HCT116 (cell line): ENCODE measurements around the gene MIR17HG. TPM values are rescaled to one million over a fixed set of nuclear protein-coding genes. Genes with fewer than 3 reads are reported as not detected.

Source experiments
- ATAC-seq: fragments of 200-7000 bp; cut with Tn5 transposase; 2 replicates; pipeline ENCODE4 v1.9.1; 2020; ENCODE audit warnings: mild to moderate bottlenecking, moderate library complexity
- BruUV-seq: library from RNA; stranded (reverse); fragments of 400-500 nt; replicated peaks from 2 replicates; lab custom pipeline; 2021; lab: Mats Ljungman, UMichigan
- CTCF ChIA-PET: fragments of 300-600 bp; sonication (Branson Sonifier 250); formaldehyde crosslinking; loops from one replicate; lab custom pipeline; 2021; ENCODE audit warnings: antibody characterized with exemption; lab: Charles Lee
- POLR2A ChIA-PET: fragments of 300-600, 350-600 bp; sonication (Branson Sonifier 250); formaldehyde crosslinking; loops from one replicate; lab custom pipeline; 2021; ENCODE audit warnings: antibody characterized with exemption; lab: Charles Lee
- RAD21 ChIA-PET, 2 experiments: fragments of 300-600 bp; sonication (Branson Sonifier 250); formaldehyde crosslinking; loops; one replicate each; lab custom pipeline; 2023; ENCODE audit warnings: low total read pairs in 2 of 2; ENCODE audit not compliant: uncharacterized antibody in 2 of 2, unreplicated experiment in 2 of 2, low non-redundant PET in 1 of 2; lab: Charles Lee
- DNase-seq: peaks from one replicate; pipeline ENCODE4 v3.0.0-alpha.2; 2010; ENCODE audit warnings: low read depth, low spot score
- H2AFZ ChIP-seq: fragments of 200-600 bp; shearing (Covaris generic), sonication (generic); 2 replicates; pipeline ENCODE4 v1.6.1; 2017; ENCODE audit warnings: low read depth, mixed run types, mixed read lengths, antibody characterized with exemption, low read length; ENCODE audit not compliant: poor library complexity, severe bottlenecking
- H3K27ac ChIP-seq: 2 replicates; pipeline ENCODE4 v1.5.1; 2012; ENCODE audit warnings: low read depth, low read length
- H3K27me3 ChIP-seq: fragments of 200-600 bp; sonication (generic); 2 replicates; pipeline ENCODE4 v1.6.1; 2016; ENCODE audit warnings: mixed run types, low read length, mixed read lengths; ENCODE audit not compliant: insufficient read depth
- H3K36me3 ChIP-seq, 2 experiments: fragments of 200-500 bp in 1 of 2; fragments of 200-600 bp in 1 of 2; sonication (Bioruptor generic) in 1 of 2; sonication (generic) in 1 of 2; 2 replicates each; pipeline versions ENCODE4 v1.5.1 to v1.6.1; 2014 to 2016; ENCODE audit warnings: low read length in 2 of 2, inconsistent platforms in 1 of 2, mixed read lengths in 1 of 2, mixed run types in 1 of 2; ENCODE audit not compliant: insufficient read depth in 2 of 2, control insufficient read depth in 1 of 2
- H3K4me1 ChIP-seq, 2 experiments: fragments of 200-600 bp in 1 of 2; sonication (generic) in 1 of 2; 2 replicates each; pipeline versions ENCODE4 v1.5.1 to v1.6.1; 2012 to 2017; ENCODE audit warnings: low read length in 2 of 2, inconsistent platforms in 1 of 2, mild to moderate bottlenecking in 1 of 2, mixed read lengths in 1 of 2, mixed run types in 1 of 2, moderate library complexity in 1 of 2; ENCODE audit not compliant: insufficient read depth in 2 of 2, control insufficient read depth in 1 of 2
- H3K4me2 ChIP-seq: fragments of 200-600 bp; sonication (generic); 2 replicates; pipeline ENCODE4 v1.6.1; 2017; ENCODE audit warnings: mixed run types, low read length, mixed read lengths
- H3K4me3 ChIP-seq, 2 experiments: fragments of 200-600 bp in 1 of 2; sonication (generic) in 1 of 2; replicated peaks in 1 of 2; 2 replicates each; pipeline ENCODE4 v1.5.1; 2011 to 2016; ENCODE audit warnings: low read length in 2 of 2, control low read depth in 1 of 2, low read depth in 1 of 2, mild to moderate bottlenecking in 1 of 2, mixed read lengths in 1 of 2, mixed run types in 1 of 2
- H3K79me2 ChIP-seq: fragments of 200-600 bp; sonication (generic); 2 replicates; pipeline ENCODE4 v1.6.1; 2017; ENCODE audit warnings: mild to moderate bottlenecking, mixed run types, low read length, moderate library complexity, mixed read lengths; ENCODE audit not compliant: insufficient read depth
- H3K9ac ChIP-seq: fragments of 200-600 bp; sonication (generic); 2 replicates; pipeline ENCODE4 v1.6.1; 2016; ENCODE audit warnings: low read length, mixed read lengths
- H3K9me2 ChIP-seq: fragments of 200-600 bp; sonication (generic), shearing (Covaris generic); 2 replicates; pipeline ENCODE4 v1.6.1; 2017; ENCODE audit warnings: mixed run types, mild to moderate bottlenecking, moderate library complexity; ENCODE audit not compliant: insufficient read depth
- H3K9me3 ChIP-seq, 2 experiments: fragments of 200-500 bp in 1 of 2; fragments of 200-600 bp in 1 of 2; sonication (Bioruptor generic) in 1 of 2; sonication (generic) in 1 of 2; 2 replicates each; pipeline ENCODE4 v1.6.1; 2014 to 2017; ENCODE audit warnings: low read length in 2 of 2, mixed read lengths in 2 of 2, inconsistent platforms in 1 of 2, low read depth in 1 of 2, mild to moderate bottlenecking in 1 of 2, mixed run types in 1 of 2, moderate library complexity in 1 of 2; ENCODE audit not compliant: control insufficient read depth in 1 of 2, insufficient read depth in 1 of 2
- H4K20me1 ChIP-seq: fragments of 200-600 bp; sonication (generic), shearing (Covaris generic); 2 replicates; pipeline ENCODE4 v1.6.1; 2017; ENCODE audit warnings: mixed run types, mild to moderate bottlenecking, moderate library complexity; ENCODE audit not compliant: insufficient read depth
- CEBPB ChIP-seq: IDR thresholded peaks from 2 replicates; pipeline ENCODE4 v1.6.1; 2012; ENCODE audit warnings: low read depth
- EGR1 ChIP-seq: IDR thresholded peaks from 2 replicates; pipeline ENCODE4 v1.6.1; 2012; ENCODE audit warnings: low read depth
- EZH2phosphoT487 ChIP-seq: fragments of 200-600 bp; IDR thresholded peaks from 2 replicates; pipeline ENCODE4 v1.6.1; 2018; ENCODE audit warnings: antibody characterized with exemption, borderline replicate concordance
- FOSL1 ChIP-seq: IDR thresholded peaks from 2 replicates; pipeline ENCODE4 v1.6.1; 2012; ENCODE audit warnings: low read depth
- POLR2A ChIP-seq: IDR thresholded peaks from 2 replicates; pipeline ENCODE4 v1.7.0; 2011; ENCODE audit warnings: borderline replicate concordance; ENCODE audit not compliant: insufficient read depth, insufficient read length; ENCODE audit errors: extremely low read depth
- SIN3A ChIP-seq: IDR thresholded peaks from 2 replicates; pipeline ENCODE4 v1.6.1; 2012; ENCODE audit warnings: low read depth
- SP1 ChIP-seq: IDR thresholded peaks from 2 replicates; pipeline ENCODE4 v1.6.1; 2012; ENCODE audit warnings: low read depth
- TCF7L2 ChIP-seq: IDR thresholded peaks from 2 replicates; pipeline ENCODE4 v1.7.0; 2011; ENCODE audit warnings: borderline replicate concordance, inconsistent platforms; ENCODE audit not compliant: insufficient read depth, insufficient read length; ENCODE audit errors: extremely low read depth
- YY1 ChIP-seq: IDR thresholded peaks from 2 replicates; pipeline ENCODE4 v1.6.1; 2011; ENCODE audit warnings: low read length, low read depth, moderate library complexity, mild to moderate bottlenecking; ENCODE audit not compliant: insufficient replicate concordance; ENCODE audit errors: extremely low read depth
- ZNF274 ChIP-seq: fragments of 200-500 bp; sonication (Bioruptor generic); IDR thresholded peaks from 2 replicates; pipeline ENCODE4 v1.6.1; 2014; ENCODE audit warnings: mild to moderate bottlenecking, low read depth, low read length, inconsistent platforms
- intact Hi-C: fragments of 100-400 bp; cut with micrococcal nuclease; formaldehyde crosslinking; loops from 2 replicates; pipeline ENCODE4 v1.10.0; 2022
- total RNA-seq: library from RNA; stranded (reverse); gene quantifications from one replicate; pipeline ENCODE4 v1.2.1, GENCODE V29; 2021; ENCODE audit not compliant: unreplicated experiment
- TF ChIP-seq, protein P1 (sequence below), 3 experiments: fragments of 200-600 bp in 1 of 3; sonication (generic) in 1 of 3; IDR thresholded peaks in 2 of 3; conservative IDR thresholded peaks in 1 of 3; 2 replicates each; pipeline ENCODE4 v1.5.1; 2012 to 2017; ENCODE audit warnings: low read depth in 2 of 3, low read length in 2 of 3, antibody characterized with exemption in 1 of 3, borderline replicate concordance in 1 of 3, control low read depth in 1 of 3, mild to moderate bottlenecking in 1 of 3, mixed read lengths in 1 of 3, mixed run types in 1 of 3, moderate library complexity in 1 of 3; ENCODE audit not compliant: insufficient read depth in 1 of 3
- TF ChIP-seq, protein P2 (sequence below): IDR thresholded peaks from 2 replicates; pipeline ENCODE4 v1.6.1; 2012; ENCODE audit warnings: low read depth
- TF ChIP-seq, protein P3 (sequence below): IDR thresholded peaks from 2 replicates; pipeline ENCODE4 v1.6.1; 2012

Gene MIR17HG
- total RNA-seq, 1 experiment from 2014 or later, result 10.3 TPM

DNA sequence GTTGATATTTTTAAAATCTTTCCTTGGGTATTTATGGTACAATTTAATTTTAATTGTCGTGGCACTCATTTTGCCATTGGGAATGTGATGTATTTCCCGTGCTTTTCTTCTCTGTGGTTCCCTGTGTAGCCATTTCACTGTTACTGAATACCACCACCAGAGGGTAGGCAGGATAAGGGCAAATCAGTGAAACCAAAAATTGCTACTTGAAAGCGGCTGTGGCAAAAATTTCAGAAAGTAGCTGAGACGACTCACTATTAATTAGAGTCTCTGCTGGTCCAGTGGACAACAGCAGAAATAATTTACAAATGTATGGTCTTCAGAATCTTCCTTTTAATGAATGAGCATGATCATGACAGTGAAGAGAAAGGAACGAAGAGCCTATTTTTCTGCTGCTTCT is 34.4 kb upstream of the MIR17HG start:
- Histone ChIP-seq H3K4me1 (no peaks in the 10 kb centered on the region), H3K79me2 (no peaks in the 10 kb centered on the region), H3K9me2 (no peaks in the 10 kb centered on the region), H3K4me2 (no peak overlapping the region), H3K36me3 (no peaks in the 10 kb centered on the region), H3K27me3 (peaks cover 40% of the 10 kb centered on the region), H3K9ac (no peak overlapping the region), H3K9me3 (no peaks in the 10 kb centered on the region), H4K20me1 (no peaks in the 10 kb centered on the region; the same call in 1 of the 2 replicates), H2AFZ (no peak overlapping the region), H3K4me3 (no peak overlapping the region), H3K27ac (no peak overlapping the region)
- ATAC-seq (peak; percentile 58; the same call in 1 of the 2 replicates), DNase-seq (no peak)
- no peak for TF ChIP-seq POLR2A
- TF ChIP-seq, protein P1, sequence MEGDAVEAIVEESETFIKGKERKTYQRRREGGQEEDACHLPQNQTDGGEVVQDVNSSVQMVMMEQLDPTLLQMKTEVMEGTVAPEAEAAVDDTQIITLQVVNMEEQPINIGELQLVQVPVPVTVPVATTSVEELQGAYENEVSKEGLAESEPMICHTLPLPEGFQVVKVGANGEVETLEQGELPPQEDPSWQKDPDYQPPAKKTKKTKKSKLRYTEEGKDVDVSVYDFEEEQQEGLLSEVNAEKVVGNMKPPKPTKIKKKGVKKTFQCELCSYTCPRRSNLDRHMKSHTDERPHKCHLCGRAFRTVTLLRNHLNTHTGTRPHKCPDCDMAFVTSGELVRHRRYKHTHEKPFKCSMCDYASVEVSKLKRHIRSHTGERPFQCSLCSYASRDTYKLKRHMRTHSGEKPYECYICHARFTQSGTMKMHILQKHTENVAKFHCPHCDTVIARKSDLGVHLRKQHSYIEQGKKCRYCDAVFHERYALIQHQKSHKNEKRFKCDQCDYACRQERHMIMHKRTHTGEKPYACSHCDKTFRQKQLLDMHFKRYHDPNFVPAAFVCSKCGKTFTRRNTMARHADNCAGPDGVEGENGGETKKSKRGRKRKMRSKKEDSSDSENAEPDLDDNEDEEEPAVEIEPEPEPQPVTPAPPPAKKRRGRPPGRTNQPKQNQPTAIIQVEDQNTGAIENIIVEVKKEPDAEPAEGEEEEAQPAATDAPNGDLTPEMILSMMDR (IDR thresholded peaks at IDR 0.05 in 2 of 3, conservative IDR thresholded peaks at IDR 0.05 in 1 of 3; ENCODE audit: borderline replicate concordance in 1 of 3, insufficient read depth in 1 of 3, low read depth in 2 of 3, low read length in 2 of 3), result peak in 2 of 3 experiments; percentile 42; a peak in 4 of 6 replicates
- no TSS peak for BruUV-seq
- intact Hi-C loops, result no loop called here
- ChIA-PET CTCF (interaction anchor here (1.1 kb wide), 1 partner anchor 36 kb away, joined by 4 read pairs; no protein-coding TSS in a partner anchor), POLR2A (no interaction called here), RAD21 (no interaction called here)

DNA sequence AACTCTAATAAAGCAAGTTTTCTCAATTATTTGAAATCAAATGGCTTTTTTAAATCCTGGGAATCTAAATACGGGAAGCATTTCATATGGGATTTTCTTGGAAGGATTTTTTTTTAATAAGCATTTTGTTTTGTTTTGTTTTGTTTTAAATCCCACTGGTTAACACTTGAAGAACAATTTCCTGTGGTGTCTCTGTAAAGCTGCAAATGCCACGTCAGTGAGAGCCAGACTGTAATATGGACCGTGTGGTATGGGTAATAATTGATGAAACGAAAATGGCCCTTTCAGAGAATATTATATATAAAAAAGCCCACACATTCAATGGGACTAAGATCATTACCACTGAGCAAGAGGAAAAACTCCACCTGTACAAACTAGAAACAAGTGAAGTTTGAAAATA is 33.9 kb upstream of the MIR17HG start:
- intact Hi-C loops, result no loop called here
- CTCF ChIA-PET, result interaction anchor here (1.1 kb wide), 1 partner anchor 36 kb away, joined by 4 read pairs; no protein-coding TSS in a partner anchor

More for the DNA sequence above, 33.9 kb upstream of the MIR17HG start:
- H3K27ac ChIP-seq, result no peak overlapping the region
- ChIA-PET POLR2A (no interaction called here), RAD21 (no interaction called here)
- H3K4me1 ChIP-seq, result no peaks in the 10 kb centered on the region
- H3K4me3 ChIP-seq, result no peak overlapping the region
- H3K36me3 ChIP-seq, result no peaks in the 10 kb centered on the region
- H3K4me2 ChIP-seq, result no peak overlapping the region
- H3K9ac ChIP-seq, result no peak overlapping the region
- BruUV-seq, result no TSS peak
- no peak overlapping the region for H2AFZ ChIP-seq
- H4K20me1 ChIP-seq, result no peaks in the 10 kb centered on the region; the same call in 1 of the 2 replicates
- H3K9me3 ChIP-seq, result no peaks in the 10 kb centered on the region
- peaks cover 44% of the 10 kb centered on the region for H3K27me3 ChIP-seq
- TF ChIP-seq TCF7L2 (no peak), SIN3A (no peak), SP1 (no peak), ZNF274 (no peak), EZH2phosphoT487 (no peak), POLR2A (no peak), FOSL1 (no peak), YY1 (no peak), CEBPB (no peak), EGR1 (no peak)
- TF ChIP-seq, protein P2, sequence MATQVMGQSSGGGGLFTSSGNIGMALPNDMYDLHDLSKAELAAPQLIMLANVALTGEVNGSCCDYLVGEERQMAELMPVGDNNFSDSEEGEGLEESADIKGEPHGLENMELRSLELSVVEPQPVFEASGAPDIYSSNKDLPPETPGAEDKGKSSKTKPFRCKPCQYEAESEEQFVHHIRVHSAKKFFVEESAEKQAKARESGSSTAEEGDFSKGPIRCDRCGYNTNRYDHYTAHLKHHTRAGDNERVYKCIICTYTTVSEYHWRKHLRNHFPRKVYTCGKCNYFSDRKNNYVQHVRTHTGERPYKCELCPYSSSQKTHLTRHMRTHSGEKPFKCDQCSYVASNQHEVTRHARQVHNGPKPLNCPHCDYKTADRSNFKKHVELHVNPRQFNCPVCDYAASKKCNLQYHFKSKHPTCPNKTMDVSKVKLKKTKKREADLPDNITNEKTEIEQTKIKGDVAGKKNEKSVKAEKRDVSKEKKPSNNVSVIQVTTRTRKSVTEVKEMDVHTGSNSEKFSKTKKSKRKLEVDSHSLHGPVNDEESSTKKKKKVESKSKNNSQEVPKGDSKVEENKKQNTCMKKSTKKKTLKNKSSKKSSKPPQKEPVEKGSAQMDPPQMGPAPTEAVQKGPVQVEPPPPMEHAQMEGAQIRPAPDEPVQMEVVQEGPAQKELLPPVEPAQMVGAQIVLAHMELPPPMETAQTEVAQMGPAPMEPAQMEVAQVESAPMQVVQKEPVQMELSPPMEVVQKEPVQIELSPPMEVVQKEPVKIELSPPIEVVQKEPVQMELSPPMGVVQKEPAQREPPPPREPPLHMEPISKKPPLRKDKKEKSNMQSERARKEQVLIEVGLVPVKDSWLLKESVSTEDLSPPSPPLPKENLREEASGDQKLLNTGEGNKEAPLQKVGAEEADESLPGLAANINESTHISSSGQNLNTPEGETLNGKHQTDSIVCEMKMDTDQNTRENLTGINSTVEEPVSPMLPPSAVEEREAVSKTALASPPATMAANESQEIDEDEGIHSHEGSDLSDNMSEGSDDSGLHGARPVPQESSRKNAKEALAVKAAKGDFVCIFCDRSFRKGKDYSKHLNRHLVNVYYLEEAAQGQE, result no peak
- TF ChIP-seq, protein P3, sequence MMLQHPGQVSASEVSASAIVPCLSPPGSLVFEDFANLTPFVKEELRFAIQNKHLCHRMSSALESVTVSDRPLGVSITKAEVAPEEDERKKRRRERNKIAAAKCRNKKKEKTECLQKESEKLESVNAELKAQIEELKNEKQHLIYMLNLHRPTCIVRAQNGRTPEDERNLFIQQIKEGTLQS, result no peak
- TF ChIP-seq, all 23 proteins: peak for 0
- DNase-seq (no peak), ATAC-seq (no peak)
- Histone ChIP-seq H3K79me2 (no peaks in the 10 kb centered on the region), H3K9me2 (no peaks in the 10 kb centered on the region)
